Loucy (cell line): Measurements from ENCODE around the gene METAP2.

Experiments
- CTCF ChIP-seq: fragments of 200-600 bp; sonication (generic); conservative IDR thresholded peaks from 2 replicates; pipeline ENCODE4 v1.5.1; 2014; ENCODE audit warnings: mild to moderate bottlenecking, antibody characterized with exemption, low read length
- EZH2phosphoT487 ChIP-seq: fragments of 200-600 bp; IDR thresholded peaks from 2 replicates; pipeline ENCODE4 v1.6.1; 2018; ENCODE audit warnings: antibody characterized with exemption, mild to moderate bottlenecking, moderate library complexity, borderline replicate concordance

GRCh38 chr12:95538656-95539055, 64.7 kb downstream of the METAP2 start:
- TF ChIP-seq CTCF (no peak), EZH2phosphoT487 (no peak)
